Bronchus fibroblast of lung (primary cell): ENCODE data around the gene ZRANB2. TPM values are rescaled to one million over a fixed set of nuclear protein-coding genes. Genes with fewer than 3 reads are reported as not detected.

Source experiments
- total RNA-seq: library from RNA; depleted of rRNA; stranded (reverse); fragments of >200 nt; gene quantifications from 2 replicates; pipeline ENCODE4 v1.2.3, GENCODE V29; 2015

The ZRANB2 gene
- total RNA-seq: 28.1 and 30.9 TPM in 2 replicates

GRCh38 chr1:71080739-71081696 is at the start of gene ZRANB2:
Gene ZRANB2, minus strand, starts transcription at chr1:71081035. Its CDS starts 40 bp downstream, at chr1:71080995.

GRCh38 chr1:71047635-71048607 is 32.9 kb downstream of the ZRANB2 start, which contains the start of gene PTGER3:
Gene PTGER3, minus strand, starts transcription at chr1:71047816. Its CDS starts 239 bp downstream, at chr1:71047577.

Other genes starting within 250 kb of the ZRANB2 start
- gene PTGER3, start 33.2 kb downstream of the ZRANB2 start, total RNA-seq: under 0.01 TPM in 1 of 2 replicates, not detected in the other